H1 (cell line): ENCODE data around the gene OR4F6. TPM values are rescaled to one million over a fixed set of nuclear protein-coding genes. Genes with fewer than 3 reads are reported as not detected.

ENCODE experiments used
- EP300 ChIP-seq, 2 experiments: IDR thresholded peaks; 1 replicate in 1 of 2; 2 replicates in 1 of 2; pipeline ENCODE4 v1.6.1; 2011 to 2012; ENCODE audit warnings: low read depth in 2 of 2, low read length in 2 of 2, mild to moderate bottlenecking in 2 of 2, borderline replicate concordance in 1 of 2, inconsistent platforms in 1 of 2, moderate library complexity in 1 of 2
- GABPA ChIP-seq: IDR thresholded peaks from 2 replicates; pipeline ENCODE4 v1.6.1; 2011; ENCODE audit warnings: mild to moderate bottlenecking, low read length, moderate library complexity, borderline replicate concordance; ENCODE audit not compliant: insufficient read depth
- KDM1A ChIP-seq: fragments of 200-600, 300-600 bp; sonication (generic); IDR thresholded peaks from 2 replicates; pipeline ENCODE4 v1.7.1; 2016; ENCODE audit warnings: mild to moderate bottlenecking, low read length, borderline replicate concordance
- POLR2A ChIP-seq, 2 experiments: IDR thresholded peaks; 1 replicate in 1 of 2; 2 replicates in 1 of 2; pipeline ENCODE4 v1.6.1; 2011; ENCODE audit warnings: low read depth in 2 of 2, low read length in 2 of 2, mild to moderate bottlenecking in 2 of 2; ENCODE audit errors: control extremely low read depth in 1 of 2
- RBBP5 ChIP-seq: IDR thresholded peaks from 2 replicates; pipeline ENCODE4 v1.7.1; 2012; ENCODE audit warnings: low read depth, mild to moderate bottlenecking, inconsistent platforms, low read length, moderate library complexity, borderline replicate concordance
- TAF1 ChIP-seq: IDR thresholded peaks from 2 replicates; pipeline ENCODE4 v1.6.1; 2011; ENCODE audit warnings: mild to moderate bottlenecking, low read depth, low read length
- TCF12 ChIP-seq: IDR thresholded peaks from 2 replicates; pipeline ENCODE4 v1.6.1; 2011; ENCODE audit warnings: low read depth, mild to moderate bottlenecking, low read length
- polyA plus RNA-seq, 7 experiments: library from polyadenylated mRNA; depleted of rRNA in 3 of 7; stranded (reverse) in 5 of 7; unstranded in 2 of 7; fragments of >200 nt in 5 of 7; fragments of 200-250 nt in 2 of 7; gene quantifications; 1 replicate in 5 of 7; 2 replicates in 1 of 7; 4 replicates in 1 of 7; pipeline versions ENCODE4 v1.2.1 to v1.2.3, GENCODE V29; 2011 to 2013; ENCODE audit warnings: missing spikeins in 2 of 7, mixed read lengths in 2 of 7
- total RNA-seq: library from RNA; stranded (reverse); fragmentation: NEBNext Ultra II Directional; extraction: Animal tissue kit (Norgen Biotek cat#: 25700); gene quantifications from 2 replicates; pipeline ENCODE4 v1.2.1, GENCODE V29; 2021
- TF ChIP-seq, protein P1 (sequence below): fragments of 300-600 bp; sonication (generic); IDR thresholded peaks from 2 replicates; pipeline ENCODE4 v1.7.1; 2012; ENCODE audit warnings: low read length, moderate library complexity, mild to moderate bottlenecking, inconsistent platforms; ENCODE audit not compliant: insufficient replicate concordance
- TF ChIP-seq, protein P2 (sequence below): IDR thresholded peaks from 2 replicates; pipeline ENCODE4 v1.6.1; 2012; ENCODE audit warnings: inconsistent platforms

Gene OR4F6
- total and polyA plus RNA-seq, 2 of the 8 experiments (the other 6 are each of a cell fraction or from before 2014, with no cell fraction given): not detected

DNA sequence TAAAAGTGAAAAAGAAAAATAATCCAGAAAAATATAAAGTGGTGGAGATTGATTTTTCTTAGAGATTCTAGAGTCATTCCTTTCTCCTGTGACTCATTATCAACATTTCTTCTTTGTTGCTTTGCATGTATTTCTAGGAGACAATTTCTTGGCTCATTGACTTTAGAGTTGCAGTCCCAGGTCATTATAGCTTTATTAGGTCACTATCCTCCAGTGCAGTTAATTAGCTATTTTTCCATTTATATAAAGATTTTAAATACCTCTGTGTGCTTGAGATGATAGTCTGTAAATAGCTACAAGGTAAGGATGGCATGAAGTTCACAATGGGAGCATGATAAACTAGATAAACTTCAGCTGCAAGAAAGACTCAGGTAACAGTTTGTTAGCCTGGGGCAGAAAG lies 8.6 kb downstream of the OR4F6 start, which contains the start of gene OR4F15 (continued):
- TF ChIP-seq, protein P1, sequence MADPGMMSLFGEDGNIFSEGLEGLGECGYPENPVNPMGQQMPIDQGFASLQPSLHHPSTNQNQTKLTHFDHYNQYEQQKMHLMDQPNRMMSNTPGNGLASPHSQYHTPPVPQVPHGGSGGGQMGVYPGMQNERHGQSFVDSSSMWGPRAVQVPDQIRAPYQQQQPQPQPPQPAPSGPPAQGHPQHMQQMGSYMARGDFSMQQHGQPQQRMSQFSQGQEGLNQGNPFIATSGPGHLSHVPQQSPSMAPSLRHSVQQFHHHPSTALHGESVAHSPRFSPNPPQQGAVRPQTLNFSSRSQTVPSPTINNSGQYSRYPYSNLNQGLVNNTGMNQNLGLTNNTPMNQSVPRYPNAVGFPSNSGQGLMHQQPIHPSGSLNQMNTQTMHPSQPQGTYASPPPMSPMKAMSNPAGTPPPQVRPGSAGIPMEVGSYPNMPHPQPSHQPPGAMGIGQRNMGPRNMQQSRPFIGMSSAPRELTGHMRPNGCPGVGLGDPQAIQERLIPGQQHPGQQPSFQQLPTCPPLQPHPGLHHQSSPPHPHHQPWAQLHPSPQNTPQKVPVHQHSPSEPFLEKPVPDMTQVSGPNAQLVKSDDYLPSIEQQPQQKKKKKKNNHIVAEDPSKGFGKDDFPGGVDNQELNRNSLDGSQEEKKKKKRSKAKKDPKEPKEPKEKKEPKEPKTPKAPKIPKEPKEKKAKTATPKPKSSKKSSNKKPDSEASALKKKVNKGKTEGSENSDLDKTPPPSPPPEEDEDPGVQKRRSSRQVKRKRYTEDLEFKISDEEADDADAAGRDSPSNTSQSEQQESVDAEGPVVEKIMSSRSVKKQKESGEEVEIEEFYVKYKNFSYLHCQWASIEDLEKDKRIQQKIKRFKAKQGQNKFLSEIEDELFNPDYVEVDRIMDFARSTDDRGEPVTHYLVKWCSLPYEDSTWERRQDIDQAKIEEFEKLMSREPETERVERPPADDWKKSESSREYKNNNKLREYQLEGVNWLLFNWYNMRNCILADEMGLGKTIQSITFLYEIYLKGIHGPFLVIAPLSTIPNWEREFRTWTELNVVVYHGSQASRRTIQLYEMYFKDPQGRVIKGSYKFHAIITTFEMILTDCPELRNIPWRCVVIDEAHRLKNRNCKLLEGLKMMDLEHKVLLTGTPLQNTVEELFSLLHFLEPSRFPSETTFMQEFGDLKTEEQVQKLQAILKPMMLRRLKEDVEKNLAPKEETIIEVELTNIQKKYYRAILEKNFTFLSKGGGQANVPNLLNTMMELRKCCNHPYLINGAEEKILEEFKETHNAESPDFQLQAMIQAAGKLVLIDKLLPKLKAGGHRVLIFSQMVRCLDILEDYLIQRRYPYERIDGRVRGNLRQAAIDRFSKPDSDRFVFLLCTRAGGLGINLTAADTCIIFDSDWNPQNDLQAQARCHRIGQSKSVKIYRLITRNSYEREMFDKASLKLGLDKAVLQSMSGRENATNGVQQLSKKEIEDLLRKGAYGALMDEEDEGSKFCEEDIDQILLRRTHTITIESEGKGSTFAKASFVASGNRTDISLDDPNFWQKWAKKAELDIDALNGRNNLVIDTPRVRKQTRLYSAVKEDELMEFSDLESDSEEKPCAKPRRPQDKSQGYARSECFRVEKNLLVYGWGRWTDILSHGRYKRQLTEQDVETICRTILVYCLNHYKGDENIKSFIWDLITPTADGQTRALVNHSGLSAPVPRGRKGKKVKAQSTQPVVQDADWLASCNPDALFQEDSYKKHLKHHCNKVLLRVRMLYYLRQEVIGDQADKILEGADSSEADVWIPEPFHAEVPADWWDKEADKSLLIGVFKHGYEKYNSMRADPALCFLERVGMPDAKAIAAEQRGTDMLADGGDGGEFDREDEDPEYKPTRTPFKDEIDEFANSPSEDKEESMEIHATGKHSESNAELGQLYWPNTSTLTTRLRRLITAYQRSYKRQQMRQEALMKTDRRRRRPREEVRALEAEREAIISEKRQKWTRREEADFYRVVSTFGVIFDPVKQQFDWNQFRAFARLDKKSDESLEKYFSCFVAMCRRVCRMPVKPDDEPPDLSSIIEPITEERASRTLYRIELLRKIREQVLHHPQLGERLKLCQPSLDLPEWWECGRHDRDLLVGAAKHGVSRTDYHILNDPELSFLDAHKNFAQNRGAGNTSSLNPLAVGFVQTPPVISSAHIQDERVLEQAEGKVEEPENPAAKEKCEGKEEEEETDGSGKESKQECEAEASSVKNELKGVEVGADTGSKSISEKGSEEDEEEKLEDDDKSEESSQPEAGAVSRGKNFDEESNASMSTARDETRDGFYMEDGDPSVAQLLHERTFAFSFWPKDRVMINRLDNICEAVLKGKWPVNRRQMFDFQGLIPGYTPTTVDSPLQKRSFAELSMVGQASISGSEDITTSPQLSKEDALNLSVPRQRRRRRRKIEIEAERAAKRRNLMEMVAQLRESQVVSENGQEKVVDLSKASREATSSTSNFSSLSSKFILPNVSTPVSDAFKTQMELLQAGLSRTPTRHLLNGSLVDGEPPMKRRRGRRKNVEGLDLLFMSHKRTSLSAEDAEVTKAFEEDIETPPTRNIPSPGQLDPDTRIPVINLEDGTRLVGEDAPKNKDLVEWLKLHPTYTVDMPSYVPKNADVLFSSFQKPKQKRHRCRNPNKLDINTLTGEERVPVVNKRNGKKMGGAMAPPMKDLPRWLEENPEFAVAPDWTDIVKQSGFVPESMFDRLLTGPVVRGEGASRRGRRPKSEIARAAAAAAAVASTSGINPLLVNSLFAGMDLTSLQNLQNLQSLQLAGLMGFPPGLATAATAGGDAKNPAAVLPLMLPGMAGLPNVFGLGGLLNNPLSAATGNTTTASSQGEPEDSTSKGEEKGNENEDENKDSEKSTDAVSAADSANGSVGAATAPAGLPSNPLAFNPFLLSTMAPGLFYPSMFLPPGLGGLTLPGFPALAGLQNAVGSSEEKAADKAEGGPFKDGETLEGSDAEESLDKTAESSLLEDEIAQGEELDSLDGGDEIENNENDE: no peak
- TF ChIP-seq RBBP5 (no peak), POLR2A (IDR thresholded peaks at IDR 0.05; ENCODE audit: control extremely low read depth in 1 of 2, low read depth in 2 of 2, low read length in 2 of 2) (no peak), TCF12 (no peak), TAF1 (no peak), EP300 (IDR thresholded peaks at IDR 0.05; ENCODE audit: borderline replicate concordance in 1 of 2, low read depth in 2 of 2, low read length in 2 of 2) (no peak), GABPA (no peak), KDM1A (no peak)
- TF ChIP-seq, protein P2, sequence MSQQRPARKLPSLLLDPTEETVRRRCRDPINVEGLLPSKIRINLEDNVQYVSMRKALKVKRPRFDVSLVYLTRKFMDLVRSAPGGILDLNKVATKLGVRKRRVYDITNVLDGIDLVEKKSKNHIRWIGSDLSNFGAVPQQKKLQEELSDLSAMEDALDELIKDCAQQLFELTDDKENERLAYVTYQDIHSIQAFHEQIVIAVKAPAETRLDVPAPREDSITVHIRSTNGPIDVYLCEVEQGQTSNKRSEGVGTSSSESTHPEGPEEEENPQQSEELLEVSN: no peak
